ENCODE data around the gene SCYL1.

DNA sequence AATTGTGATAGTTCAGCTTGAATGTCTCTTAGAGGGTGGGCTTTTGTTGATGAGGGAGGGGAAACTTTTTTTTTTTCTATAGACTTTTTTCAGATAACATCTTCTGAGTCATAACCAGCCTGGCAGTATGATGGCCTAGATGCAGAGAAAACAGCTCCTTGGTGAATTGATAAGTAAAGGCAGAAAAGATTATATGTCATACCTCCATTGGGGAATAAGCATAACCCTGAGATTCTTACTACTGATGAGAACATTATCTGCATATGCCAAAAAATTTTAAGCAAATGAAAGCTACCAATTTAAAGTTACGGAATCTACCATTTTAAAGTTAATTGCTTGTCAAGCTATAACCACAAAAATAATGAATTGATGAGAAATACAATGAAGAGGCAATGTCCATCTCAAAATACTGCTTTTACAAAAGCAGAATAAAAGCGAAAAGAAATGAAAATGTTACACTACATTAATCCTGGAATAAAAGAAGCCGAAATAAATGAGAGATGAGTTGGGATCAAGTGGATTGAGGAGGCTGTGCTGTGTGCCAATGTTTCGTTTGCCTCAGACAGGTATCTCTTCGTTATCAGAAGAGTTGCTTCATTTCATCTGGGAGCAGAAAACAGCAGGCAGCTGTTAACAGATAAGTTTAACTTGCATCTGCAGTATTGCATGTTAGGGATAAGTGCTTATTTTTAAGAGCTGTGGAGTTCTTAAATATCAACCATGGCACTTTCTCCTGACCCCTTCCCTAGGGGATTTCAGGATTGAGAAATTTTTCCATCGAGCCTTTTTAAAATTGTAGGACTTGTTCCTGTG is 22.1 kb upstream of the SCYL1 start:
- TF ChIP-seq, protein P1, sequence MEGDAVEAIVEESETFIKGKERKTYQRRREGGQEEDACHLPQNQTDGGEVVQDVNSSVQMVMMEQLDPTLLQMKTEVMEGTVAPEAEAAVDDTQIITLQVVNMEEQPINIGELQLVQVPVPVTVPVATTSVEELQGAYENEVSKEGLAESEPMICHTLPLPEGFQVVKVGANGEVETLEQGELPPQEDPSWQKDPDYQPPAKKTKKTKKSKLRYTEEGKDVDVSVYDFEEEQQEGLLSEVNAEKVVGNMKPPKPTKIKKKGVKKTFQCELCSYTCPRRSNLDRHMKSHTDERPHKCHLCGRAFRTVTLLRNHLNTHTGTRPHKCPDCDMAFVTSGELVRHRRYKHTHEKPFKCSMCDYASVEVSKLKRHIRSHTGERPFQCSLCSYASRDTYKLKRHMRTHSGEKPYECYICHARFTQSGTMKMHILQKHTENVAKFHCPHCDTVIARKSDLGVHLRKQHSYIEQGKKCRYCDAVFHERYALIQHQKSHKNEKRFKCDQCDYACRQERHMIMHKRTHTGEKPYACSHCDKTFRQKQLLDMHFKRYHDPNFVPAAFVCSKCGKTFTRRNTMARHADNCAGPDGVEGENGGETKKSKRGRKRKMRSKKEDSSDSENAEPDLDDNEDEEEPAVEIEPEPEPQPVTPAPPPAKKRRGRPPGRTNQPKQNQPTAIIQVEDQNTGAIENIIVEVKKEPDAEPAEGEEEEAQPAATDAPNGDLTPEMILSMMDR (IDR thresholded peaks at IDR 0.05) = no peak
- TF ChIP-seq ZFX (IDR thresholded peaks at IDR 0.05; ENCODE audit: borderline replicate concordance) = no peak

Data from 22Rv1 (cell line).